Stimulated activated naive CD4-positive, alpha-beta T cell (primary cell): Measurements from ENCODE around the gene SLC2A4RG.

Experiments
- DNase-seq, 6 experiments: peaks; one replicate each; lab custom pipeline; 2025; lab: John Stamatoyannopoulos, UW

Gene SLC2A4RG

DNA sequence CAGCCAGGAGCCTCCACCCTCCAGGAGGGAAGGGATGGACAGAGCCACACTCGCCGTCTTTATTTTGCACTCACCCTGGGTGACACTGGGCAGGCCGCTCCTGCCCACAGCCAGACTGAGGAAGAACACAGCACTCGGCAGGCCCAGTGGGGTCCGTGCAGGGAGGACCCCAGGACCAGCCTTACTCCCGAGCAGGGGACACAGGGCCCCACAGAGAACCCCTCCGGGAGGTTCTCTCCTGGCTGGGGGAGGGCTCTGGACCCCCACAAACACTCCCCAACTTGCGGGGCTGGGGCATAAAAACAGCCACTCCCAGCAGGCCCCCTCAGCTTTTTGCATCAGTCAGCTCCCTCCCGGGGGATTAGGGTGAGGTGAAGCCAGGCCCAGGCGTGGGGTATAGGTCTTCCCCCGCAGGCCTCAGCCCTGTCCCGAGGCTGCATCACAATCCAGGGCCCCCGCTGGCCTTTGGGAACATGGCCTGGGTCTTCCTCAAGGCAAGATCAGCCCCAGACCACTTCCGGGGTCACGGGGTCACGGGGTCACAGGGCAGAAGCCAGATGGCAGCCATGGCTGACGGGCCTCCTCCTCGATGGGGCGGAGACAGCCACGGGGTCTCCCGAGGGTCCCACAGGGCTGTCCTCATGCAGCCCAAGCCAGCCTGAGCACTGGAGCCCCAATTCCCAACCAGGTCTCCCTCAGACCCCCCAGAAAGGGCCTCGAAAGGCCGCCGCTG, 39.9 kb upstream of the SLC2A4RG start:
- DNase-seq, result no peak

DNA sequence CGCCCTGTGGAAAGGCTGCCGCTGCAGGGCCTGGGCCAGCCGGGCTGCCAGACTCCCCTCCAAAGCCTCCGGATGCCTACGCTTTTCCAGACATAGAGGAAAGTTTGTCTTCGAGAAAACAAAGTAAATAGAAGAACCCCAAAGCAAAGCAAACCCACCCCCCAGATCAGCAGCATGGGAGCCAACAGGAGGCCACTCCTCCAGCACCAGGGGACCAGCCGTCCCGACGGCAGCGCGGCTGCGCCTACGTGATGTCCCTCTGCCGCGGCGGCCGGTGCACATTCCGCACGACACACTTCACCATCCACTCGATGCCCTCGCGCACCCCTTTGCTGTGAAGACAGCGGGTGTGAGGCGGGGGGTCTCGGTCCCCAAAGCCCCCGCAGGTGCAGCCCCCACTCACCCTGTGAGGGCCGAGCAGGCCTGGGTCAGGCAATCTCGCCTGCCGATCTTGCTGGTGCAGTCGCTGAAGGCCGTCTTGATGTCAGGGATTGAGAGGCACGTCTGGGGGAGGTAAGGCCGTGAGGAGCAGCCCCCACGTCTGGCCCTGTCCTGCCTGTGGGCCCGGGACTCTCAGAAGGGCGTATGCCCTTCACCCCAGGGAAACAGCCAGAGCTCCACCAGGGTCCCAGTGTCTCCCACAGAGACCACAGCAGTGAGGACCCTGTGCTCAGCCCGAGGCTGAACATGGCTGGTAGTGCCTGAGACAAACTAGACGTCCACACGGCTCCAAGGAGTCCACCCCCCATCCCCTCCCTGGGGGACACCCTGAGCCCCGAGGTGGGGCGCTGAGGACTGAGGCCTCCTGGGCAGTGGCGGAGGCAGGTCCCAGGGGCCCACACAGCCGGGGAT, 39.2 kb upstream of the SLC2A4RG start:
- DNase-seq, result no peak

DNA sequence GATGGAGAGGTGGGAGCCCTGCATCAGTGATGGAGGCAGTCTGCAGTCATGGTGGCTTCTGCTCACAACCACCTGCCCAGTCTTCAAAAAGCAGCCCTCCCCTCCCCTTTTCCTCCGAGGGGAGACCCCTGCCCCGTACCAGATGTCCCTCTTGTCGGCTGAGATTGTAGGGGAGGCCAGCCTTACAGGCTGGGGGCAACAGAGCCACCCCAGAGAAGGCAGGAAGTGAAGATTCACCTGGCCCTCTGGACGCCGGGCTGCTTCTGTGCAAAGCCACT, 38.6 kb upstream of the SLC2A4RG start:
- no peak for DNase-seq

DNA sequence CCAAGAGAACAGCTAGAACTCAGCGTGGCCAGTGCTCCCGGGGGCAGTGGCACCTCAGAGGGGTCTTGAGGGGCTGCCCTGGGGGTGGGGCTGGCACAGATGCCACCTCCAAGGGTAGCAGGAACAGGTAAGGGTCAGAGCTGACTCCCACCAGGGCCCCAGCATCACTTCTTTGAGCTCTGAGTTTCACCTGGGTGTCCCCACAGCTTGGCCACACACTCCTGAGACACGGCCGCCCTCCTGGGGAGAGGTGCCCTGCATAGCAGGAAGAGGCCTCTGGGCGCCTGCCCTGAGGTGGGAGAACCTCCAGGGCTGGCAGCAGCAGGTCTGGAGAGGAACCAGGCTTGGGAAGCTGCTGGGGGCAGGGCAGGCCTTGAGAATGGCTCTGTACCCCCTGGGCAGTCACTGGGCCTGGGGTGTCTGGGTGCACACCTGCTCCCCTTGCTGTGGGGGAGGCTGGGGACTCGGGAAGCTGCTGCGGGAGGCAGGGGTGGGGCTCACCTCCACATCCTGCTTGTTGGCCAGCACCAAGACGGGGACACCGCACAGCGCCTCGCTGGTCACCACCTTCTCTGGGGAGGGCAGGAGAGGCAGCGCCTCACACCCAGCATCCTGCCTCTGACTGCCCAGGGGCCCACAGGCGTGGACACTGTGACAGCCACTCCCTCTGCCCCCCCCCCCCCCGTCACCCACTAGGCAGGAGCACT, 38.1 kb upstream of the SLC2A4RG start:
- no peak for DNase-seq

DNA sequence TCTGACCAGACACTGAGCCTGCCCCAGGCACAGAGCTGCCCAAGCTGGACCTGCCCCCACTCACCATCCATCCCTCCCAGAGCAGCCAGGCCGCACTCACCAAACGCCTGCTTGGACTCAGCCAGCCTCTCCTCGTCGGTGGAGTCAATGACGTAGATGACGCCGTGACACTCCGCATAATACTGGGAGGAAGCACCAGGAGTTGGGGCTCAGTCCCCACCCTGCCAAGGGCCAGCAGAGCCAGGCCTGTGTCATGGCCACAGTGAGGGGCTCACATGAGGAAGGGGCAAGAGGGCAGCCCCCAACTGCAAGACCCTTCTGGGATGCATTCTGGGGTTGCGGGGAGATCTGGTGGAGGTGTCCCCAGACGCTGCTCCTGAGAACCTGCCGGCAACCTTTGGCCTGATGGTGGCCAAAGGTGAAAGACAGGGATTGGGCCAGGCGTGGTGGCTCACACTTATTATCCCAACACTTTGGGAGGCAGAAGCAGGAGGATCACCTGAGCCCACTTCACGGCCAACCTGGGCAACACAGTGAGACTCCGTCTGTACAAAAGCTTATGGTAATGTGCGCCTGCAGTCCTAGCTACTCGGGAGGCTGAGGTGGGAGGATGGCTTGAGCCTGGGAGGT, 37.4 kb upstream of the SLC2A4RG start:
- DNase-seq, result no peak

DNA sequence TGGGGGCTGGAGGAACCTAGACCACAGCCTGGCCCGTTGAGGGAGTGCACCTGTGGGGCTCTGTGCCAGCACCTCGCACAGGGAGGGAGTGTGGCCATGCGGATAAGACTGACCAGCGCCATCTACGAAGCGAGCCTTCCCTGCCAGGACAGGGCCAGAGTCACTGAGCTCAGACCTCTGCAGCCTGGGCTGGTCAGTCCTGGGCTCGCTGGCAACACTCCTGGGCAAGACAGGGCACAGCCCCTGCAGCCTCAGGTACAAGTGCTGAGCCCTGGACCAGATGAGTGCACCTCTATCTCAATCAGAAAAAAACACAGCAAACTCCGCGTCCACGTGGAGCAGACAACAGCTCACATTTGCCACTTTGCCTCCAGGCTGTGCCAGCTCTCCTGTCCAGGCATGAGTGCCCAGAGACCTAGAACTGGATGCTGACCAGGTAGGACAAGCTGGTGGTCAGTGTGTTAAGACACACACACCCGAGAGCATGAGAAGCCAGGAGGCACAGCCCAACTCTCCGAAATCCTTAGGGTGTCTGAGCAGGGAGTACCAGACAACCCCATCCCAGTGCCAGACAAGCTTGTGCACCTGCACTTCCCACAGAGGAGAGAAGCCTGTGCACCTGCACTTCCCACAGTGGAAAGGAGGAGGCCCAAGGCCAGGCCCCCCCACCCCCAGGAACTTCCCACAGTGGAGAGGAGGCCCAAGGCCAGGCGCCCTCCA, 36.7 kb upstream of the SLC2A4RG start:
- no peak for DNase-seq

DNA sequence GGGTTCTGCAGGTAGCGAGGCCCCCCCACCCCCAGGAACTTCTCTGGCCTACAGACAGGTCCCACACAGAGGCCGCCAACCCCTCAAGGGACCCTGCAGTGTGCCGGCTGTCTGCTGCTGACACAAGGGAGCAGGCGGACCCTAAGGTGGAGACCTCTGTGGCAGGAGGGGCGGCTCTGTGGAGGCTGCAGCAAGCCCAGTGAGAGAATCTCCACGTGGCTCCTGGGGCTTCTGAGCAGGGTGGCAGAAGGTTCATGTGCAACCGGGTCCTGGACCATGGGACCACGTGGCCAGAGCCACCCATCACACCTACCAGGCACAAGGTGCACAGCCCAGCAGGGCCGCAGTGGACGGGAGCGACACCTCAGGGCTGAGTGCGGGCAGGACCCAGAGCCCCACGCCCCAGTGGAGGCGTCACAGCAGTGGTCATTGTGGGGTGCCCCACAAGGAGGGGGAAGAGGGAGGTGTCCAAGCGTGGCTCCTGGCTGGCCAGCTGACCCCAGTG, 36.1 kb upstream of the SLC2A4RG start:
- no peak for DNase-seq

DNA sequence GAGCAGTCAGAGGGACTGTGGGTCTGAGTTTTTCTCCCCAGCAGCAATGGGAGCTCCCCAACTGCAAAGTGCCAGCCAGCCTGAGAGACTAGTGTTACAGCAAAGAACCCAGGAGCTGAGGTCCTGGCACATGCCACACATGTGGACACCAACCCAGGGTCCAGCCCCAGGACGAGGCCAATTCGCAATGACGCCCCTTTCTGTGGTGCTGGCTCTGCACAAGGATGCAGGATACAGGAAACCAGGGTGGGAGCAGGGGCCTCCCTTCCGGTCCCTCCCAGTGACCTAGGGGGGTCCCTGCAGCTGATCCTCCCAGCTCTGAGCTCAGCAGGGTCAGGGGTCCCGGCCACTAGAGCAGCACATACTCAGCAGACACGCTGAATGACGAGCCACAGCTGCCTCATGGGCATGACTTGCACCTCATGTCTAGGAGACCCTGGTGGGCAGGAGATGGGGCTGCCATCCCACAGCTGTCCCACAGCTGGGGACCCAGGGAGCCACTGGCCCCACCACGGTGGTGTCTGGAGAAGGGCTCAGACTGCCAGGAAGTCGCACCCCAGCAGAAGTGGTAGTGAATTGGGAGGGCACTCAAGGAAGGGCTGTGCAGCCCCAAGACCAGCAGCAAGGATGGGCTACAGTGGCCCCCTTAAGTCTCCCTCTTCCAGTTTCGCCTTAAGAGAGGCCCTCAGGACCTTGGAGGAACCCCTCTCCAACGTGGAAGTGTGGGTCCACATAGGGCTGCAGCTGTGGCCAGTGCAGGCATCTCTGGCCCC, 35.4 kb upstream of the SLC2A4RG start:
- DNase-seq, result no peak

DNA sequence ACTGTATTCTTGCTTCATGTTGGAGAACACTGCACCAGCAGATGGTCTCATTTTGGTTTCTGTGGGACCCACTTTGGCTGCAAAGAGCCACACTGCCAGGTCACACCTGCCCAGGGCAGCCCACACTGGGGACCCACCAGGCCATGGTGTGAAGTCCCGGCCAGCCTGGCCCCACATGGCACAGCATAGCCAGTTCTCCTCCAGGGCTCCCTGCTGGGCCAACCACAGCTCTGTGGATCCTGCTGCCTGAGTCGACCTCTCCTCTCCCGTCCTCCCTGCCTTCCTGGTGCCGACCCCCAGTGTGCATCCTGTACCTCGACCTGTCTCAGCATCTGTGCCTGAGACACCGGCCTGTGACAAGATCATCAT, 34.8 kb upstream of the SLC2A4RG start:
- DNase-seq, result no peak

DNA sequence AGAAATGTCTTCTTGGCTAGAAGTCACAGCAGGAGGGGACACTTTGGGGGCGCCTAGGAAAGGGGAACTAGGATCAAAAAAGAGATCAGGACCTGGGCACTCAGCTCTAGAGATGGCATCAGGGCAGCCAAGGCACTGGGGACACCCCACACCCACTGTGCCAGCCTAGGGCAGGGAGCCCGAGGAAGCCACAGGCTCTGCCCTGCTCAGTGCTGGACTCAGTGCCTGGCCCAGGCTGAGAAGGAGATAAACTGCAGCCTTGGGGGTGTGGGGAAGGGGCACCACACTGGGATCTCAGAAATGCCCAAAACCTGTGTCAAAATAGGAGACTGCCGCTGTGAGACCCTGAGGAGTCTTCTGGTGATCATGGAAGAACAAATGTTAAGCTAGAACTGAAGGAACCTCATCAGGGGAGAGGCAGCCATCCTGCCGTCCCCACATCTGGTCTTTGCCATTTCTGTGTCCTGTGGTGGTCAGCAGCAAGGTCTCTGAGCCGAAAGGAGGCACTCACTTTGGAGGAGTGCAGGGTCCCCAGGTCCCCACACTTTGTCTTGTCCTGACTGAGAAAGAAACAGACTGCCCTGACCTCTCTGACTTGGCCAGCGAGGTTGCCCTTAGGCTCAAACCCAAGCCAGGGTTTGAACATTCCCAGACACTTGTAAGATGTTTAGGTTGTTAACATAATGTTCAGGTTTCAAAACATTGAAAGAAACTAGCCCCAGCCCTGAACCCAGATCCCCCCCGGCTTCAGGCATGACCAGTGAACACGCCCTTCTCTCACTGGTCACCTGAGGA, 34.1 kb upstream of the SLC2A4RG start:
- DNase-seq, result no peak

DNA sequence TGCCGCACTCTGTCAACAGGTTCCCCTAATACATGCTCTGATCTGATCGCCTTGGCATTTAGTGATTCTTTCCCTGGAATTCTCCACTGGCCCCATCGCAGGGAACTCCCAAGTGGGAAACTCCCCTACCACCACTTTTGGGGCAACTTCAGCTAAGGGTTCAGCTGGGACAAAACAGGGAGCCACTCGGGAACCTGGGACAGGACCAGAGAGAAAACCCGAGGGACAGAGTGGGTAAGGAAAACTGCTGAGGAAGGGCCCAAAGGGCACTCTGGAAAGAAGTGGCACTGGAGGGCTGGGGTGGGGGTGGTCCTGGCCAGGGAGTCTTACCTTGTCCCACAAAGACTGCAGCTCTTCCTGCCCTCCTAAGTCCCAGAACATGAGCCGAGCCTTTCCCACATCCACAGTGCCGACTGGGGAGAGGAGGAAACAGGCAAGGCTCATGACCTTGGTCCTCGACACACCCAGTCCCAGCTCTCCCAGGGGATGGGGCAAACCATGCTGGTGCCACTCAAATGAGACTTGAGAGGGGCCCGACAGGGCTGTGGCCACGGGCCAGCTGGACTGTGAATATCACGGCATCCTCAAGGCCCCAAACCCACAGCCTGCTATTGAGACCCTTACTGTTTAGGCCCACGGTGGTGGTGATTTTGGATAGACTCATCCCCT, 33.4 kb upstream of the SLC2A4RG start:
- DNase-seq, result no peak

DNA sequence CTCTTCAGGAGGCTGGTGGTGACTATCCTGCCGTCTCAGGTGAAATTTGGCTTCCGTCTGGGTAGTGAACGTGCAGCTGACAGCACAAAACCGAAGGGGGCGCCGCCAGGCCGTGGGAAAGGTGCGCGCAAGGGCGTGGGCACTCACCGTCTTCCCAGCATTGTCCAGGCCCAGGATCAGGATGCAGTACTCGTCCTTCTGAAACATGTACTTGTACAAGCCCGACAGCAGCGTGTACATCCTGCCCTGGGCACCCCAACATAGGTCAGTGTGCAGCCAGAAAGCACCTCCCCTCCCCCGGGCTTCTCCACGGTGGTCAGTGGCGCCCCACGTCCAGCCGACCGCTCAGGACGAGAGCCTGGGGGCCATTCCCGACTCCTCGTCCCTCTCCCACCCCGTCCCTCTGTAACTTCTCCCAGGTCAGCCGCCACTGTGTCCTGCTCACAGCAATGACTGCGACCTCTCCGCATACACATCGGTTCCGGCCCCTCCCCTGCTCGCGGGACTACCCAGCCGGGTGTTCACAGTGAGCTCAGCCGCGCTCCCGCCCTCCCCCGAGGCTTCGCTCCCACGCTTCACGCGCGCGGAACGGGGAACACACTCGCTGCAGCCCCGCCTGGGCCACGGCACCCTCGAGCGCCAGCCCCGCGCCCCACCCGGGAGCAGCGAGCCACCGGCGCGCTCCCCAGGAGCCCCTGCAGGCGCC, 32.6 kb upstream of the SLC2A4RG start:
- DNase-seq, result peak; percentile 52 to 76 (median 60)

DNA sequence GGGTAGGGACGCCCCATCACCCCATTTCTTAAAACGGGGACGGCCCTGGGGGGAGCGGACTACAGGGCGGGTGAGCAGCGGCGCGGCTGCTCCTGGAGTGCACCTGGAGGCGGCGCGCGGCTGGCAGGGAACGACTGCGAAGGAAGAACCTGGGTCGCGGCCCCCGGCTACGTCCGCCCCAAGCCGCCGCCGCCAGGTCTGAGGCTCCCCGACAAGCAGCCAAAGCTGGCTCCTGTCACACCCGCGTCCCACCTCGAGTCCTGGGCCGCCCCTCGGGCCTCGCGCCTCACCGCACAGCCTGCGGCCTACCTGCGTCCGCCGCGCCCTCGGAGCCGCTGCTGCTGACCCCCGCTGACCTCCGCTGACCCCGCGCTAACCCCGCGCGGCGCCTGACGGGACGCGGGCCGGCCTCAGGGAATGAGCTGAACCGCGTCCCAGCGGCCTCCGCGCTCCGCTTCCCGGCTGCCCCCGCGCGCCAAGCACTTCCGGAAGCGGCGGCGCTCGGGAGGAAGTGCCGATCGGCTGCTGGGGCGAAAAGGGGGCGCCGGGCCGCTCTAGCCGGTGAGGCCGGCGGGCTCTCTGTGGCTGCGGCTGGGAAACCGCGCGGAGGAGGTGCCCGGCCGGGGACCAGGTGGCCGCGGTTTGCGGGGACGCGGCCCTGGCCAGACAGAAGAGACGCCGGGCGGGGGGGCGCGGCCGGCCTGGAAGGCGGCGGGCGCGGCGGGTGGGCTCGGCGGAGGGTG, 31.8 kb upstream of the SLC2A4RG start, which contains the start of the genes ARFRP1 and ZGPAT:
Gene ARFRP1, minus strand, starts transcription at position 419 of the 743 bp plus-strand sequence. CDS start 885 bp downstream, outside the sequence.
Gene ZGPAT, plus strand, starts transcription at position 482 of the 743 bp plus-strand sequence. CDS start 542 bp downstream, outside the sequence.
- DNase-seq, result peak; percentile 73 to 88 (median 81)

DNA sequence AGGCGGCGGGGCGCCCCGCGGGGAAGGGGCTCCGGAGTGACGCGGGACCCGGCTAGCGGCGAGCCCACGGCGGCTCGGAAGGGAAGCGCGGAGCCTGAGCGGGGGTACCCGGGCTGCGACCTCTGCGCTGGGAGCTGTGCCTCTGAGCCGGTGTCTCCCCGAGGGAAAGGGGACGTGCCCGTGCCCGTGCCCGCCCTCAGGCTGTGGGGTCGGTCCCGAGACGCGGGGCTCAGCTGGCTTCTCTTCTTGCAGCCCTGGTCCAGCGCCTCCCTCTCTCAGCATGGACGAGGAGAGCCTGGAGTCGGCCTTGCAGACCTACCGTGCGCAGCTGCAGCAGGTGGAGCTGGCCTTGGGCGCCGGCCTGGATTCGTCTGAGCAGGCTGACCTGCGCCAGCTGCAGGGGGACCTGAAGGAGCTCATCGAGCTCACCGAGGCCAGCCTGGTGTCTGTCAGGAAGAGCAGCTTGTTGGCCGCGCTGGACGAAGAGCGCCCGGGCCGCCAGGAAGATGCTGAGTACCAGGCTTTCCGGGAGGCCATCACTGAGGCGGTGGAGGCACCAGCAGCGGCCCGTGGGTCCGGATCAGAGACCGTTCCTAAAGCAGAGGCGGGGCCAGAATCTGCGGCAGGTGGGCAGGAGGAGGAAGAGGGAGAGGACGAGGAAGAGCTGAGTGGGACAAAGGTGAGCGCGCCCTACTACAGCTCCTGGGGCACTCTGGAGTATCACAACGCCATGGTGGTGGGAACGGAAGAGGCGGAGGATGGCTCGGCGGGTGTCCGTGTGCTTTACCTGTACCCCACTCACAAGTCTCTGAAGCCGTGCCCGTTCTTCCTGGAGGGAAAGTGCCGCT, 31.1 kb upstream of the SLC2A4RG start:
- no peak for DNase-seq

DNA sequence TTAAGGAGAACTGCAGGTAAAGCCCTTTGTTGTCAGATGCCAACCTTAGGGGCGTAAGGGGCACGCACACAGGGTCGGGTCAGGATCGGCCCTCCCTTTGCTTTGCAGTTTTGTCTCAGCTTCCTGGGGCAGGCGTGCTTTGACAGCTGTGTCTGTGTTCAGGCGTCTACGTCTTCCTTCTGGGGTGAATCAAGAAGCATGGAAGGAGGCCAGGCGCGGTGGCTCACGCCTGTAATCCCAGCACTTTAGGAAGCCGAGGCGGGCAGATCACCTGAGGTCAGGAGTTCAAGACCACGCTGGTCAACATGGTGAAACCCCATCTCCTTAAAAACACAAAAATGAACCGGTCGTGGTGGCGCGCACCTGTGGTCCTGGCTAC, 30.4 kb upstream of the SLC2A4RG start:
- DNase-seq, result no peak

DNA sequence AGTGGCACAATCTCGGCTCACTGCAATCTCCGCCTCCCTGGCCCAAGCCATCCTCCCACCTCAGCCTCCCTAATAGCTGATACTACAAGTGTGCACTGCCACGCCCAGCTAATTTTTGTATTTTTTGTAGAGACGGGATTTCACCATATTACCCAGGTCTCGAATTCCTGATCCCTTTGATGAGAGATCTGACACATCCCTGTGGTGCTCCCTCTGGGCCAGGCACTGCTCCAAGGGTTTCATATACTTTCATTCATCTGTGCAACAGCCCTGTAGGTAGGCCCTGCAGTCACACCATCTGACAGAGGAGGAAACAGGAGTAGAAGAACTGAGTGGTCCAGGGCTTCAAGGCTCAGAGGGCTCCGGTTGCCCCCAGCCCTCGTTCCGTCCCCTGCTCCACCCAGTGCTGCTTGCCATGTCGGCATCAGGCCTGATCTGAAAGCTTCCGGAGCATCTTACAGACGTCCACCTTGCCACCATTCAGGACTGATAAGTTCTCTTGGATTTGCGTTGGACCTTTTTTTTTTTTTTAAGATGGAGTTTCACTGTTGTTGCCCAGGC, 28.4 kb upstream of the SLC2A4RG start:
- no peak for DNase-seq

DNA sequence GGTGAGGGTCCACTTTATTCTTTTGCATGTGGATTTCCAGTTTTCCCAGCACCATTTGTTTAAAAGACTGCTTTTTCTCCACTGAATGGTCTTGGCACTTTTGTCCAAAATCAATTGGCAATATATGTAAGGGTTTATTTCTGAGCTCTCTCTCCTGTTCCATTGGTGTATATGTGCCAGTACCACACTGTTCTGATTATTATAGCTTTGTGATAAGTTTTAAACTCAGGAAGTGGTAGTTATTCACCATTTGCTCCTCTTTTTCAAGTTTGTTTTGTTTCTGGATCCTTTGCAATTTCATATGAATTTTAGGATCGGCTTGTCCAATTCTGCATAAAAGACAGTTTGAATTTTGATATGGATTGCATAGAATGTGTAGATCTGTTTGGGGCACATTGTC, 27.4 kb upstream of the SLC2A4RG start:
- DNase-seq, result no peak
